Astrocyte of the spinal cord (primary cell): ENCODE results near the gene UNG.

Source experiments
- DNase-seq: peaks from one replicate; pipeline ENCODE4 v3.0.0; 2011; ENCODE audit warnings: low read depth, low spot score
- H3K4me3 ChIP-seq: 2 replicates; pipeline ENCODE4 v1.5.1; 2011; ENCODE audit warnings: low read depth, mild to moderate bottlenecking, low read length, moderate library complexity
- in situ Hi-C: cut with HindIII; loops from 2 replicates; pipeline ENCODE4 v1.10.0; 2017; ENCODE audit warnings: low sequenced_read_pairs
- TF ChIP-seq, protein P1 (sequence below): IDR thresholded peaks from 2 replicates; pipeline ENCODE4 v1.5.1; 2012; ENCODE audit warnings: low read depth, mild to moderate bottlenecking, low read length, inconsistent platforms

Gene UNG

DNA sequence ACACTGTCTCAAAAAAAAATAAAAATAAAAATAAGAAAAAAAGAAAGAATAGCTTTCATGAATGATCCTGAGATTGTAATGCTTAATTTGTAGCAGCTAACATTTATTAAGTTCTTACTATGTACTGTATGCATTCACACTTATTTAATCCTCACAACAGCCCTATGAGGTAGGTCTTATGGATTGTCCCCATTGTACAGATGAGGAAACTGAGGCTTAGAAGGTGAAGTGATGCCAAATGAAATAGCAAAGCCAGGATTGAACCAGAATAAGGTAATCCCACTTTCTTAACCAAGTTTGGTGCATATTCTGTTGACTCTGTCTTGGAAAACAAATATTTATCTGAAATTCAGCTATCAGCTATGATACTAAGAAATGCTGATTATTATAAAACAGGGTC lies 42.9 kb upstream of the UNG start:
- TF ChIP-seq, protein P1, sequence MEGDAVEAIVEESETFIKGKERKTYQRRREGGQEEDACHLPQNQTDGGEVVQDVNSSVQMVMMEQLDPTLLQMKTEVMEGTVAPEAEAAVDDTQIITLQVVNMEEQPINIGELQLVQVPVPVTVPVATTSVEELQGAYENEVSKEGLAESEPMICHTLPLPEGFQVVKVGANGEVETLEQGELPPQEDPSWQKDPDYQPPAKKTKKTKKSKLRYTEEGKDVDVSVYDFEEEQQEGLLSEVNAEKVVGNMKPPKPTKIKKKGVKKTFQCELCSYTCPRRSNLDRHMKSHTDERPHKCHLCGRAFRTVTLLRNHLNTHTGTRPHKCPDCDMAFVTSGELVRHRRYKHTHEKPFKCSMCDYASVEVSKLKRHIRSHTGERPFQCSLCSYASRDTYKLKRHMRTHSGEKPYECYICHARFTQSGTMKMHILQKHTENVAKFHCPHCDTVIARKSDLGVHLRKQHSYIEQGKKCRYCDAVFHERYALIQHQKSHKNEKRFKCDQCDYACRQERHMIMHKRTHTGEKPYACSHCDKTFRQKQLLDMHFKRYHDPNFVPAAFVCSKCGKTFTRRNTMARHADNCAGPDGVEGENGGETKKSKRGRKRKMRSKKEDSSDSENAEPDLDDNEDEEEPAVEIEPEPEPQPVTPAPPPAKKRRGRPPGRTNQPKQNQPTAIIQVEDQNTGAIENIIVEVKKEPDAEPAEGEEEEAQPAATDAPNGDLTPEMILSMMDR: no peak
- H3K4me3 ChIP-seq: no peak overlapping the region
- no peak for DNase-seq
- in situ Hi-C loops: no loop called here

DNA sequence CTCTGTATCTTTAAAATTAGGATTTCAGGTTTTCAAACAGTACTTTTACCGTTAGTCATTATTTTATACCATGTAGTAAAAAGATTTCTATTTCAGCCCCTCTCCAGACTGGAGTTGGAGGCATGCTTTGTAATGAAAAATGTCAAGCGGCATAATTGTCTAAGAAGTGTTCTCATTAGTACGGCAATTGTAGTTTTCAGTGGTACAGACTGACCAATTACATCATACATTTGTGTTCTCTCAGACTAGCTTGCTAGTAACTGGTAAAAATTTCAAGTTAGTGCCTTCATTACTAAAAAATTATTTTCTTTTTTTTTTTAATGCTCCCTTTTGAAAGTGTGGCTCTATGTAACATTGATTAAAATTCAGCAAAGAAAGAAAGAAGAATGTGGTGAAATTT lies 40.5 kb upstream of the UNG start:
- H3K4me3 ChIP-seq: no peak overlapping the region
- DNase-seq: no peak
- in situ Hi-C loops: no loop called here
- TF ChIP-seq, protein P1: no peak

DNA sequence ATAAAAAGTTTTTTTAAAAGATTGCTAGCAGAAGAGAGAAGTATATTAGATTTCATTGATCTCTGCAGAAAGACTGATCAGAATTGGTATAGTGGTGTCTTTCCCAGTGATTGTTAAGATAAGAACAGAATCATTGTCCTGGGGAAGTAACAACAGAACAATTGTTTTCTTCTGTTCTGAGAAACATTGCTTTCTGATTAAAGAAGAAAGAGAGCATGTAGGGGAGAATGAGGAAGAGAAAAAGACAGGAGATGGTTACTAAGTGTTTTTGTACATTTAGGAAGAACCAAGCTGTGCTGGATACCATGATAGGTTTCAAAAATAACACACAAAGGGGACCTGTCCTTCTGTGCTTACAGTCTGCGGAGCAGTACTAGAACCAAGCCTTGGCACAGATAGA lies 40.0 kb upstream of the UNG start:
- DNase-seq: no peak
- no peak overlapping the region for H3K4me3 ChIP-seq
- in situ Hi-C loops: no loop called here
- TF ChIP-seq, protein P1: no peak

DNA sequence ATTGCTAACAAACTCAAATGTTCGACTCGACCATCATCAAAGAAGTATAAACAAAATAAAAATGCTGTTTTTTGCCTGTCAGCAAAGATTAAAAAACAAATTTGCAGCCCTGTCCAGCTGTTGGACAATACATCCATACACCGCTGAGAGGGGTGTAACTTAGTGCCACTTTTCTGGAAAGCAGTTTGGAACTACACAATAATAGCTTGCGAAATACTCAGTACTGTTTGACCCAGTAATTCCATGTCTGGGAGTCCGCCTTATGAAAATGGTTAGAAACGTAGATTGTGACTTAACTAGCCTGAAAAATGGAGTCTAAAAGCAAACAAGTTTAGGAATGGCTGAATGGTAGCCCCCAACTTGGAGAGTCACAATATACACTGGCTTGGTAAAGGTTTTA lies 38.6 kb upstream of the UNG start:
- no peak for DNase-seq
- TF ChIP-seq, protein P1: no peak

DNA sequence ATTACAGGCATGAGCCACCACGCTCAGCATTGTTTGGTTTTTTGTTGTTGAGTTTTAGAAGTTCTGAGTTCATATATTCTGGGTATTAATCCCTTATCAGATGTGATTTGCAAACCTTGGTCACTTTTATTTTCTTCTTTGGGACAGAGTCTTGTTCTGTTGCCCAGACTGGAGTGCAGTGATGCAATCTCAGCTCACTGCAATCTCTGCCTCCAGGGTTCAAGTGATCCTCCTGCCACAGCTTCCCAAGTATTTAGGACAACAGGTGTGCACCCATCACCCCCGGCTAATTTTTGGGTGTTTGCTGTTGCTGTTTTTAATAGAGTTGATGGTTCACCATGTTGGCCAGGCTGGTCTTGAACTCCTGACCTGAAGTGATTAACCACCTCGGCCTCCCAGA lies 33.3 kb upstream of the UNG start:
- DNase-seq: no peak
- in situ Hi-C loops: no loop called here
- no peak overlapping the region for H3K4me3 ChIP-seq
- TF ChIP-seq, protein P1: no peak

More for the DNA sequence above, 38.6 kb upstream of the UNG start:
- in situ Hi-C loops: no loop called here
- H3K4me3 ChIP-seq: no peak overlapping the region

DNA sequence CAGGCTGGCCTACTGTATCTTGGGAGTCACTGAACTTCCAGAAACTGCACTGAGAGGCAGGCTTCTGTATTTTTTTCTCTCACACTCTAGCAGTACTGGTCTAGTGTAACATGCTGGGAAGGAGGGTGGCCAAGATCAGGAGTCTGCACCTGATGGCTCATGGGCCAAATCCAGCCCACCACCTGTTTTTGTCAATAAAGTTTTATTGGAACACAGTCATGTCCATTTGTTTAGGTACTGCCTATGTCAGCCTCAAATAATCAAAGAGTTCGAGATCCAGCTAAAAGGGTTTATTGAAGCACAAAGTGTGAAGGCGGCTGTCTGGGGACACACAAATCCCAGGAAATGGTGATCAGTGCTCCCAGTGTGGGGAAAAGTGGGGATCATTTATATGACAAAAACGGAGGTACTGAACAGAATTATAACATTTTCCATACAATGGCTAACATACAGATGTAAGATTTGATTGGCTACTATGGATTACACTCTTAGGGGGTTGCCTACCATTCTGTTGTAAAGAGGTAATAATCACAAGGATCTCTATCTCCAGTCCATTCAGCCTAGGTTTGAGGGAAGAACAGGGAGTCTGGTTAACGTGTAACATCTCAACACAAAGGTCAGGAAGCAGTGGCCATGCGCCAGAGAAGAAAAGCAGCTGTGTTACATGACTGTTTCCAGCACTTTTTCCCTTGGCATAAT lies 32.1 kb upstream of the UNG start:
- no peak overlapping the region for H3K4me3 ChIP-seq
- TF ChIP-seq, protein P1: no peak
- no peak for DNase-seq
- in situ Hi-C loops: no loop called here

DNA sequence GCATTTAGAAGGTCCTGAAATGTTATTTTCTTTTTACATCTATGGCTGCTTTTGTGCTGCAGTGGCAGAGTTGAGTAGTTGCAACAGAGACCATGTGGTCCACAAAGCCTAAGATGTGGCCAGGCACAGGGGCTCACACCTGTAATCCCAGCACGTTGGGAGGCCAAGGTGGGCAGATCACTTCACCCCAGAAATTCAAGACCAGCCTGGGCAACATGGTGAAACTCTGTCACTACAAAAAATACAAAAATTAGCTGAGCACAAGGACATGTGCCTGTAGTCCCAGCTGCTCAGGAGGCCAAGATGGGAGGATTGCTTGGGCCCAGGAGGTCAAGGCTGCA lies 31.6 kb upstream of the UNG start:
- TF ChIP-seq, protein P1: no peak

More for the DNA sequence above, 31.6 kb upstream of the UNG start:
- in situ Hi-C loops: no loop called here
- H3K4me3 ChIP-seq: no peak overlapping the region
- no peak for DNase-seq
